H1 (cell line): ENCODE measurements around the gene BRD1. TPM values are rescaled to one million over a fixed set of nuclear protein-coding genes. Genes with fewer than 3 reads are reported as not detected.

Source experiments
- CTCF ChIA-PET: fragments of 300-600 bp; sonication (Branson Sonifier 250); formaldehyde crosslinking; loops from one replicate; lab custom pipeline; 2021; ENCODE audit not compliant: partially characterized antibody; lab: Charles Lee
- POLR2A ChIA-PET: fragments of 300-600 bp; sonication (Branson Sonifier 250); formaldehyde crosslinking; loops from one replicate; lab custom pipeline; 2021; ENCODE audit warnings: inconsistent platforms; ENCODE audit not compliant: partially characterized antibody; lab: Charles Lee
- DNase-seq, 2 experiments: peaks; one replicate each; pipeline versions ENCODE4 v3.0.0 to v3.0.0-alpha.2; 2010 to 2022; ENCODE audit warnings: low spot score in 2 of 2, low read depth in 1 of 2, mixed read lengths in 1 of 2
- FAIRE-seq: peaks from 2 replicates; lab custom pipeline; 2011; peaks lifted over from hg19 to GRCh38; lab: Jason Lieb, UNC
- H2AFZ ChIP-seq: 2 replicates; pipeline ENCODE4 v1.8.1; 2012; ENCODE audit warnings: low read length, inconsistent platforms
- H2AK5ac ChIP-seq: 2 replicates; pipeline ENCODE4 v1.6.1; 2013; ENCODE audit warnings: low read depth, low read length
- H2BK120ac ChIP-seq: replicated peaks from 2 replicates; pipeline ENCODE3; 2013; ENCODE audit warnings: low read depth, low read length, inconsistent platforms
- H2BK12ac ChIP-seq: 2 replicates; pipeline ENCODE4 v1.6.1; 2013; ENCODE audit warnings: low read depth, low read length
- H2BK15ac ChIP-seq: 2 replicates; pipeline ENCODE4 v1.6.1; 2013; ENCODE audit warnings: low read length
- H2BK20ac ChIP-seq: 2 replicates; pipeline ENCODE4 v1.6.1; 2013; ENCODE audit warnings: low read length
- H2BK5ac ChIP-seq: 2 replicates; pipeline ENCODE4 v1.6.1; 2013; ENCODE audit warnings: low read depth, low read length
- H3K14ac ChIP-seq: 2 replicates; pipeline ENCODE4 v1.6.1; 2013; ENCODE audit warnings: inconsistent platforms; ENCODE audit not compliant: insufficient read length
- H3K18ac ChIP-seq: 2 replicates; pipeline ENCODE4 v1.6.1; 2013; ENCODE audit warnings: low read length; ENCODE audit errors: extremely low read depth
- H3K23ac ChIP-seq: 2 replicates; pipeline ENCODE4 v1.6.1; 2013; ENCODE audit warnings: inconsistent platforms; ENCODE audit not compliant: insufficient read length
- H3K23me2 ChIP-seq: 2 replicates; pipeline ENCODE4 v1.6.1; 2013; ENCODE audit warnings: low read depth, low read length
- H3K27ac ChIP-seq: 2 replicates; pipeline ENCODE4 v1.6.1; 2011; ENCODE audit warnings: low read depth, low read length, inconsistent platforms
- H3K27me3 ChIP-seq, 4 experiments: replicated peaks in 1 of 4; 1 replicate in 1 of 4; 2 replicates in 3 of 4; pipeline versions ENCODE4 v1.6.1 to v1.8.1; 2011 to 2013; ENCODE audit warnings: low read length in 3 of 4, mild to moderate bottlenecking in 3 of 4, inconsistent platforms in 2 of 4, mixed read lengths in 2 of 4, moderate library complexity in 1 of 4; ENCODE audit not compliant: control insufficient read depth in 3 of 4, insufficient read depth in 3 of 4; ENCODE audit errors: extremely low read depth in 1 of 4
- H3K36me3 ChIP-seq, 4 experiments: 2 replicates each; pipeline versions ENCODE4 v1.6.1 to v1.8.1; 2011 to 2013; ENCODE audit warnings: mild to moderate bottlenecking in 4 of 4, low read length in 3 of 4, moderate library complexity in 2 of 4, control low read depth in 1 of 4, inconsistent platforms in 1 of 4; ENCODE audit not compliant: insufficient read depth in 4 of 4, control insufficient read depth in 2 of 4
- H3K4ac ChIP-seq: replicated peaks from 2 replicates; pipeline ENCODE3; 2013; ENCODE audit warnings: low read length, low read depth, mixed read lengths, inconsistent platforms; ENCODE audit not compliant: insufficient read length
- H3K4me1 ChIP-seq, 4 experiments: replicated peaks in 1 of 4; 1 replicate in 1 of 4; 2 replicates in 3 of 4; pipeline versions ENCODE4 v1.6.1 to v1.8.1; 2011 to 2013; ENCODE audit warnings: low read length in 3 of 4, inconsistent platforms in 2 of 4, mixed read lengths in 1 of 4; ENCODE audit not compliant: insufficient read depth in 4 of 4, control insufficient read depth in 3 of 4
- H3K4me2 ChIP-seq, 2 experiments: 2 replicates each; pipeline versions ENCODE4 v1.6.1 to v1.8.1; 2011 to 2013; ENCODE audit warnings: low read depth in 2 of 2, low read length in 2 of 2, control low read depth in 1 of 2, inconsistent platforms in 1 of 2, mild to moderate bottlenecking in 1 of 2; ENCODE audit not compliant: insufficient read depth in 1 of 2
- H3K4me3 ChIP-seq, 4 experiments: fragments of 200-600, 300-600 bp in 1 of 4; sonication (generic), shearing (Covaris generic), sonication (Bioruptor Twin) in 1 of 4; 2 replicates each; pipeline versions ENCODE4 v1.5.1 to v1.8.1; 2011 to 2016; ENCODE audit warnings: low read length in 4 of 4, low read depth in 3 of 4, control low read depth in 2 of 4, inconsistent platforms in 2 of 4, mild to moderate bottlenecking in 2 of 4, mixed read lengths in 1 of 4, moderate library complexity in 1 of 4; ENCODE audit not compliant: insufficient read depth in 2 of 4; ENCODE audit errors: extremely low read depth in 1 of 4
- H3K56ac ChIP-seq: replicated peaks from 2 replicates; pipeline ENCODE3; 2013; ENCODE audit warnings: low read depth, mild to moderate bottlenecking, mixed read lengths, low read length, inconsistent platforms; ENCODE audit not compliant: insufficient read length
- H3K79me1 ChIP-seq: 2 replicates; pipeline ENCODE4 v1.6.1; 2013; ENCODE audit warnings: low read depth, low read length, control low read depth
- H3K79me2 ChIP-seq, 2 experiments: 2 replicates each; pipeline versions ENCODE4 v1.6.1 to v1.8.1; 2012 to 2013; ENCODE audit warnings: low read length in 2 of 2, mild to moderate bottlenecking in 2 of 2, inconsistent platforms in 1 of 2; ENCODE audit not compliant: insufficient read depth in 2 of 2, control insufficient read depth in 1 of 2
- H3K9ac ChIP-seq, 4 experiments: replicated peaks in 1 of 4; 1 replicate in 1 of 4; 2 replicates in 3 of 4; pipeline versions ENCODE4 v1.6.1 to v1.8.1; 2011 to 2013; ENCODE audit warnings: low read depth in 3 of 4, low read length in 3 of 4, control low read depth in 2 of 4, mild to moderate bottlenecking in 2 of 4, moderate library complexity in 2 of 4, inconsistent platforms in 1 of 4; ENCODE audit errors: extremely low read depth in 1 of 4
- H3K9me3 ChIP-seq, 2 experiments: 2 replicates each; pipeline versions ENCODE4 v1.6.1 to v1.8.1; 2012 to 2013; ENCODE audit warnings: mild to moderate bottlenecking in 2 of 2, moderate library complexity in 2 of 2, control low read depth in 1 of 2, inconsistent platforms in 1 of 2, low read depth in 1 of 2, low read length in 1 of 2, mixed read lengths in 1 of 2; ENCODE audit not compliant: insufficient read depth in 2 of 2
- H4K20me1 ChIP-seq, 2 experiments: replicated peaks in 1 of 2; 2 replicates each; pipeline versions ENCODE3 to v1.8.1; 2011 to 2013; ENCODE audit warnings: inconsistent platforms in 2 of 2, low read length in 2 of 2, mild to moderate bottlenecking in 1 of 2; ENCODE audit not compliant: insufficient read depth in 2 of 2, control insufficient read depth in 1 of 2
- H4K5ac ChIP-seq: 2 replicates; pipeline ENCODE4 v1.6.1; 2013; ENCODE audit warnings: low read length, low read depth, mixed read lengths, inconsistent platforms; ENCODE audit not compliant: insufficient read length
- H4K8ac ChIP-seq: 2 replicates; pipeline ENCODE4 v1.8.0; 2013; ENCODE audit warnings: mild to moderate bottlenecking, moderate library complexity, low read length, inconsistent platforms; ENCODE audit not compliant: insufficient read depth; ENCODE audit errors: extremely low read depth
- H4K91ac ChIP-seq: replicated peaks from 2 replicates; pipeline ENCODE3; 2013; ENCODE audit warnings: low read length, mixed read lengths, inconsistent platforms; ENCODE audit not compliant: insufficient read length
- ASH2L ChIP-seq: fragments of 200-600, 300-600 bp; sonication (generic); IDR thresholded peaks from one replicate; pipeline ENCODE4 v1.7.1; 2017; ENCODE audit warnings: low read length
- CBX5 ChIP-seq: fragments of 300-800, 300-1000 bp; sonication (generic); IDR thresholded peaks from 2 replicates; pipeline ENCODE4 v1.7.1; 2016; ENCODE audit warnings: antibody characterized with exemption, low read length, low read depth
- CEBPB ChIP-seq: IDR thresholded peaks from 2 replicates; pipeline ENCODE4 v1.6.1; 2012; ENCODE audit warnings: low read depth, low read length
- CREB1 ChIP-seq: IDR thresholded peaks from 2 replicates; pipeline ENCODE4 v1.6.1; 2012; ENCODE audit warnings: inconsistent platforms
- EP300 ChIP-seq, 2 experiments: IDR thresholded peaks; 1 replicate in 1 of 2; 2 replicates in 1 of 2; pipeline ENCODE4 v1.6.1; 2011 to 2012; ENCODE audit warnings: low read depth in 2 of 2, low read length in 2 of 2, mild to moderate bottlenecking in 2 of 2, borderline replicate concordance in 1 of 2, inconsistent platforms in 1 of 2, moderate library complexity in 1 of 2
- GABPA ChIP-seq: IDR thresholded peaks from 2 replicates; pipeline ENCODE4 v1.6.1; 2011; ENCODE audit warnings: mild to moderate bottlenecking, low read length, moderate library complexity, borderline replicate concordance; ENCODE audit not compliant: insufficient read depth
- GTF2F1 ChIP-seq: IDR thresholded peaks from 2 replicates; pipeline ENCODE4 v1.6.1; 2012; ENCODE audit warnings: low read depth, low read length, improper control_type of control experiment, borderline replicate concordance
- KDM5A ChIP-seq: fragments of 200-600 bp; IDR thresholded peaks from 2 replicates; pipeline ENCODE4 v1.7.1; 2012; ENCODE audit warnings: mild to moderate bottlenecking, low read length, inconsistent platforms, mixed read lengths
- POLR2AphosphoS5 ChIP-seq: IDR thresholded peaks from 2 replicates; pipeline ENCODE4 v1.6.1; 2011; ENCODE audit warnings: low read depth, low read length
- RXRA ChIP-seq: IDR thresholded peaks from 2 replicates; pipeline ENCODE4 v1.6.1; 2011; ENCODE audit warnings: low read depth, mild to moderate bottlenecking, low read length, moderate library complexity; ENCODE audit not compliant: insufficient read depth
- SIRT6 ChIP-seq: IDR thresholded peaks from one replicate; pipeline ENCODE4 v1.7.1; 2012; ENCODE audit warnings: low read length, inconsistent platforms
- TAF7 ChIP-seq: optimal IDR thresholded peaks from 2 replicates; pipeline ENCODE3; 2011; ENCODE audit warnings: low read depth, mild to moderate bottlenecking, inconsistent platforms, low read length, moderate library complexity, borderline replicate concordance
- WGBS, 2 experiments: shearing (Covaris generic) in 1 of 2; methylation state at CpG; one replicate each; pipeline versions ENCODE4 v1.1.6 to v1.1.7; 2013 to 2015; ENCODE audit warnings: low lambda C conversion rate in 2 of 2, mixed read lengths in 2 of 2, inconsistent platforms in 1 of 2, low coverage in 1 of 2, missing lambda C conversion rate in 1 of 2; ENCODE audit not compliant: insufficient replicate concordance in 2 of 2, insufficient coverage in 1 of 2, insufficient read length in 1 of 2; ENCODE audit errors: extremely low coverage in 1 of 2, missing lambda C conversion rate in 1 of 2; 5-methylcytosine and 5-hydroxymethylcytosine counted together
- polyA plus RNA-seq, 7 experiments: library from polyadenylated mRNA; depleted of rRNA in 3 of 7; stranded (reverse) in 5 of 7; unstranded in 2 of 7; fragments of >200 nt in 5 of 7; fragments of 200-250 nt in 2 of 7; gene quantifications; 1 replicate in 5 of 7; 2 replicates in 1 of 7; 4 replicates in 1 of 7; pipeline versions ENCODE4 v1.2.1 to v1.2.3, GENCODE V29; 2011 to 2013; ENCODE audit warnings: missing spikeins in 2 of 7, mixed read lengths in 2 of 7
- total RNA-seq: library from RNA; stranded (reverse); fragmentation: NEBNext Ultra II Directional; extraction: Animal tissue kit (Norgen Biotek cat#: 25700); gene quantifications from 2 replicates; pipeline ENCODE4 v1.2.1, GENCODE V29; 2021
- TF ChIP-seq, protein P1 (sequence below): IDR thresholded peaks from 2 replicates; pipeline ENCODE4 v1.6.1; 2012; ENCODE audit warnings: inconsistent platforms
- TF ChIP-seq, protein P2 (sequence below): IDR thresholded peaks from 2 replicates; pipeline ENCODE4 v1.6.1; 2012; ENCODE audit warnings: inconsistent platforms

The BRD1 gene
- total and polyA plus RNA-seq, 2 of the 8 experiments (the other 6 are each of a cell fraction or from before 2014, with no cell fraction given), result 6.8 to 34.0 TPM

DNA sequence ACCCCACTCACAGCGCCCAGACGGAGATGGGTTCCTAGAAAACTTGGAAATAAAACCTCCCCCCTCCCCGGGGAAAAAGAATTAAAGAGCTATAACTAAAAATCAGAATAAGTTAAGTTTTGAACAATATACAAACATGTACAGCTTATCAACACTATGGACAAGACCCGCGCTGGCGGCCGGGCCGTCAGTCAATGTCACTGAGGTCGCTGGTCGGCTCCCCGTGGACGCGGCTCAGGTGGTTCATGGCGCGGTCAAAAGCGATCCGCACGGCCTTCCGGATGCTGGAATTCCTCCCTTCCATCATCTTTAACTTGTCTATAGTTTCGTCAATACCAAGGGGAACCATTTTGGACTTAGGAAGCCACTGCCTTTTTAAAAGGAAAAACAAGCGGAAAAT is 53.6 kb downstream of the BRD1 start:
- Histone ChIP-seq H2AFZ (no peak overlapping the region), H3K9me3 (no peaks in the 10 kb centered on the region; a peak in 1 of 4 replicates), H2BK5ac (no peak overlapping the region), H4K5ac (no peak overlapping the region), H3K79me1 (peaks cover 3% of the 10 kb centered on the region; the same call in 1 of the 2 replicates), H3K4ac (no peak overlapping the region), H2BK120ac (no peak overlapping the region), H3K23ac (no peak overlapping the region), H4K91ac (no peak overlapping the region), H3K36me3 (peaks cover 3 to 36% (median 22%) of the 10 kb centered on the region in 4 experiments), H3K79me2 (peaks cover 0 to 4% of the 10 kb centered on the region in 2 experiments; a peak in 1 of 4 replicates), H3K27me3 (peaks cover 0 to 3% (median 0%) of the 10 kb centered on the region in 4 experiments; a peak in 2 of 7 replicates), H3K27ac (no peak overlapping the region), H2BK20ac (no peak overlapping the region), H2BK15ac (no peak overlapping the region), H2AK5ac (no peak overlapping the region), H3K18ac (no peak overlapping the region), H3K4me2 (no peak overlapping the region), H2BK12ac (no peak overlapping the region), H3K23me2 (peaks cover 10% of the 10 kb centered on the region; the same call in 1 of the 2 replicates), H4K20me1 (peaks cover 10 to 16% of the 10 kb centered on the region in 2 experiments), H3K9ac (no peak overlapping the region), H4K8ac (no peak overlapping the region), H3K4me3 (no peak overlapping the region), H3K4me1 (peaks cover 0 to 6% (median under 1%) of the 10 kb centered on the region in 4 experiments; a peak in 4 of 7 replicates), H3K14ac (no peak overlapping the region), H3K56ac (no peak overlapping the region)
- ChIA-PET POLR2A (no interaction called here), CTCF (interaction anchor here (1.0 to 1.5 kb wide), 2 partner anchors 8 to 256 kb away, joined by 4 read pairs; no protein-coding TSS in a partner anchor)
- FAIRE-seq, result no peak
- no peak for DNase-seq
- 91% methylated on average over 21 of the region's 21 CpGs; no CpG with 5 or more reads in 1 of the 2 experiments for WGBS, 2 experiments
- TF ChIP-seq ASH2L (no peak), EP300 (IDR thresholded peaks at IDR 0.05; ENCODE audit: borderline replicate concordance in 1 of 2, low read depth in 2 of 2, low read length in 2 of 2) (no peak), POLR2AphosphoS5 (no peak), CREB1 (no peak), KDM5A (no peak), CEBPB (no peak), TAF7 (no peak), RXRA (no peak), GTF2F1 (no peak), SIRT6 (no peak), GABPA (no peak), CBX5 (no peak)
- TF ChIP-seq, protein P1, sequence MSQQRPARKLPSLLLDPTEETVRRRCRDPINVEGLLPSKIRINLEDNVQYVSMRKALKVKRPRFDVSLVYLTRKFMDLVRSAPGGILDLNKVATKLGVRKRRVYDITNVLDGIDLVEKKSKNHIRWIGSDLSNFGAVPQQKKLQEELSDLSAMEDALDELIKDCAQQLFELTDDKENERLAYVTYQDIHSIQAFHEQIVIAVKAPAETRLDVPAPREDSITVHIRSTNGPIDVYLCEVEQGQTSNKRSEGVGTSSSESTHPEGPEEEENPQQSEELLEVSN, result no peak
- TF ChIP-seq, protein P2, sequence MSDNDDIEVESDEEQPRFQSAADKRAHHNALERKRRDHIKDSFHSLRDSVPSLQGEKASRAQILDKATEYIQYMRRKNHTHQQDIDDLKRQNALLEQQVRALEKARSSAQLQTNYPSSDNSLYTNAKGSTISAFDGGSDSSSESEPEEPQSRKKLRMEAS, result no peak
